ENCODE measurements around the gene NELFCD.

DNA sequence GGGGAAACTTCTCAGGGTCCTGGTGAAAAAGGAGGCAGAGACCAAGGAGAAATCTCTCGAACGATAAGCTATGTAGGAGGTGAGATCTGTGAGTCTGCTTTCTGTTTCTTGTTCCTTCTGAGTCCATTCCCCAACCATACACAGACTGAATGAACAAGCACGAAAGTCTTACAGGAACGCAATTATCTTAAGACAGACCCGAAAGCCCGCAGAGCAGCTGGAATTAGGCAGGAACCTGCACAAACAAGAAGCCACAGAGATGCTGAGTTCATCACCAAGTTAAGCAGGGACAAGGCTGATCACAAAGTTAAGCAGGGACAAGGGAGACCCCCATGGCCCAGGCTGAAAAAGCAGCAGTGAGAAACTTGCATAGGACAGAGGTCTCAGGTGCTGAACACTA, 21.4 kb upstream of the NELFCD start:
- TF ChIP-seq YY1 (IDR thresholded peaks at IDR 0.05; ENCODE audit: extremely low read depth, insufficient replicate concordance, low read depth, low read length) (no peak), POLR2A (IDR thresholded peaks at IDR 0.05; ENCODE audit: borderline replicate concordance, extremely low read depth, insufficient read depth, insufficient read length) (no peak)
